Activated CD4-positive, alpha-beta T cell treated with anti-CD3 and anti-CD28 coated beads, Interleukin-2, amount 50 U/mL, for 4 hours (primary cell): ENCODE data around the gene TTC9.
"Not testable (repeated sequence)": the region's sequence is repeated elsewhere in the genome, so short reads cannot be mapped to it uniquely, and the experiment has no call there.

Experiments used
- DNase-seq, 2 experiments: peaks; one replicate each; pipeline ENCODE4 v3.0.0-alpha.2; 2020

Gene TTC9

DNA sequence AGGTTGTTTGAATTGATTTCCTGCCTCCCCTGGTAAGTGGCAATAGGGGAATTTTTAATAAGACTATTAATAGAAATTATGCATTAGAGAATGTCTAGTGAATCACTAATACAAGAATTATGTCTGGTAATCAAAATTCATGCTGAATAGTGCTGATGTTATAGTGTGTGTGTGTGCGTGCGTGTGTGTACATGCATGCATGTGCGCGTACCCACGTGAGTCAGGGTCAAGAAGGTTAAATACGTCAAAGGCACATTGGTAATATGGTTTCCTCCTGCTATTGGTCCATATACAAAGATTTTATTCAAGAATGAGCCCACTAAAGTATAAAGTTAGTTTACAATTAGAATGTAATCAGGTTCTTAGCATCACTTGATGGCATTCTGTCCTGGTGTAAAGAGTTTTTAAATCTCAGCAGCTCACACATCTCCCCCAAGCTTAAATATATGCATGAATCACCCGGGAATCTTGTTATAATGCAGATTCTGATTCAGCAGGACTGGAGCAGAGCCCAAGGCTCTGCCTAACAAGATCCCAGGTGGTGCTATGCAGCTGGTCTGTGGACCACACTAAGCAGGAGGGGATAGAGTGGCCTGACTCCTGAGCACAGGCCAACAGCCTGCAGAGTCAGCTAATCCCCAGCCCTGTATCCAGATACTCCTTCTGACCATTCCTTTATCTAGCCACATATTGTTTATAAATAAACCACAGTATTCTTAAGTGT is 43.9 kb downstream of the TTC9 start:
- DNase-seq = no peak

DNA sequence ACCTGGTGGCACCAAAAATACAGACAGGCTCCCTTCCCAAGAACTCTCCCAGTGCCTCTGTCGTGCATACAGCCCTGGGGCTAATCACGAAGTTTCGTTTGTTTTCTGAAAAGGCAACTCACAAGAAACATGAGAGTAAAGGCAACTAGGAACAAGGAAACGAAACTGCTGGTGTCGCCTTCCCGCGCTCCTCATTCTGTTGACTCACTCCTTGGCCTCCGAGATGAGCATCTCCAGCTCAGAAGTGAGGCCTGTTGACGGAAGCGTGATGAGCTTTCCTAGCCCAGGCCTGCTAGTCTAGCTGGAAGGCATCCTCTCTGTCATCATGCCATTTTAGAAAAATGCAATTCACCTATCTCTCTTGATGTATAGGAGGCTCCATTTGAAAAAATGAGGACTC is 50.5 kb downstream of the TTC9 start:
- DNase-seq = no peak

DNA sequence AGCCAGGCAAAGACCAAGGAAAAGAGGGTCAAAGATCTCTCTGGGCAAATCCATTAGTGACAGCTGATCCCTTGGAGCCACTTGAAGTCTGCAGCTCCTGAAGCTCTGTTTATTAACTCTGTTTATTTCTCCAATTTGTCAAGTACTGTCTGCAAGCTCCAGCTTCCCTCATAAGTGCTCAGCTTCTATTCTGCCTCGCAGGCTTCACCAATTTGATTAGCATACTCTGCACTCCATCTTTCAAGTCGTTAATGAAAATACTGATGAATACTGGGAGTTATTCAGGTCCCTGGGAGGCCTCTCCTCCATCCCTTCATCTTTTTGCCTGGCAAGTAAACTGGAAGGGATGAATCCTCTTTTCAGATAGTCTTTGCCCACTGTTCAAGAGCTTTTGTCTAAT is 54.3 kb downstream of the TTC9 start:
- DNase-seq = no peak

GRCh38 chr14:70697701-70698100 is 56.0 kb downstream of the TTC9 start:
- no peak for DNase-seq

GRCh38 chr14:70698288-70698687 is 56.6 kb downstream of the TTC9 start:
- DNase-seq = no peak

DNA sequence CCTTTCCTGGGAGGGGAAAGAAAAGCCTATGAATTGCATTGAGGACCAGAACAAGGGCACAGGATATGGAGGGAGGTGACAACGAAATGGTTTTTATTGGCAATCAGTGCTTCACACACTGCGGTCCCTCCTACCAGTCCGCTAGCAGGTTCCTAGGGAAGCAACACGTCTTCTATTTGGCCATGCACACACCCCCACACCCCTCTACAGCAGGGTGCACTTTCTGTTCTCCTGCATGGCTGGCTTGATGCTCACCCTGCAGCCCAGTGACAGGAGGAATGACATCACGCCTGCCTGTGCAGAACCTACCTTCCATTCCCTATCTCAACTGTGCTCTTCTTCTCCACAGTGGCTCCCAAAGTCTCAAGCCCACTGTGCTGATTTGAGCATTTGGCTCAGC is 57.9 kb downstream of the TTC9 start:
- DNase-seq = no peak

- DNase-seq = no peak
Observed at GRCh38 chr14:70700955-70701585, 59.4 kb downstream of the TTC9 start.

GRCh38 chr14:70701610-70702009 is 59.9 kb downstream of the TTC9 start:
- no peak for DNase-seq

DNA sequence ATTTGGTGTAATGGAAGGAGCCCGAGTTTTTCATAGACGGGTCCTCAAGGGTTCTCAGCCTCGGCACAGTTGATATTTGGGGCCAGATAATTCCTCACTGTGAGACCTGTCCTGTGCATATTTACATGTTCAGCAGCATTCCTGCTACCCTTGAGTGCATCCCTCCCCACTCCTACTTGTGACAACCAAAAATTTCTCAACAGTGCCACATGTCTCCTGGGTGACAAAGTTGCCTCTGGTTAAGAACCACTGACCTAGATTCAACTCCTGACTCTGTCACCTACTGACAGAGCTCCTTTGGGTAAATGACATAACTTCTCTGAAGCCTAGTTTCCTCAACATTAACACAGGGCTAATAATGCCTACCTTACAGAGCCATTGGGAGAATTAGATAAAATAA is 60.4 kb downstream of the TTC9 start:
- no peak for DNase-seq

DNA sequence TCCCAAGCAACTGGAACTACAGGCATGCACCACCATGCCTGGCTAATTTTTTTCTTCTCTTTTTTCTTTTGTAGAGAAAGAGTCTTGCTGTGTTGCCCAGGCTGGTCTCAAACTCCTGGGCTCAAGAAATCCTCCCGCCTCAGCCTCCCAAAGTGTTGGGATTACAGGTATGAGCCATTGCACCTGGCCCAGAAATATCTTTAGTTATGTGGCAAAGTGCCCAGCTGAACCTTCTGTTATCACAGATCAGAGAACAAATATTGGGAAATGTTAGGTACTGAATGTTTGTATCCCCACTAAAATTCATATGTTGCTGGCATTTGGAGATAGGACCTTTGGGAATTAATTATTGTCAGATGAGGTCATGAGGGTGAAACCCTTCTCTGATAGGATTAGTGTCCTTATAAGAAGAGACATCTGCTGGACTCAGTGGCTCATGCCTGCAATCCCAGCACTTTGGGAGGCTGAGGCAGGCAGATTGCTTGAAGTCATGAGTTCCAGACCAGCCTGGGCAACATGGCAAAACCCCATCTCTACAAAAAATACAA is 62.0 kb downstream of the TTC9 start:
- DNase-seq = not testable (repeated sequence)

DNA sequence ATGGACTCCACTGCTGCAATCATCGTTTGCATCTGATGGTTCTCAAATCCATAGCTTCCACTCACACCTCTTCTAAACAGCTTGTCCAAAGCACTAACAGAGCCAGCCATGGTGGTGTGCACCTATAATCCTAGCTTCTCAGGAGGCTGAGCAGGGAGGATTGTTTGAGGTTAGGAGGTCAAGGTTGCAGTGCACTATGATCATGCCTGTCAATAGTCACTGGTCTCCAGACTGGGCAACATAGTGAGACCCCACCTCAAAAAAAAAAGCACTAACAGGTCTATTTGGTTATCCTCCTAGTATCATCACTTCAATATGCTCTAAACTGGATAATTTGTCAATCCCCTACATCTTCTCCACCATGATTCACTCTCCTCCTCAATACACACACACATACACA is 63.2 kb downstream of the TTC9 start:
- no peak for DNase-seq

DNA sequence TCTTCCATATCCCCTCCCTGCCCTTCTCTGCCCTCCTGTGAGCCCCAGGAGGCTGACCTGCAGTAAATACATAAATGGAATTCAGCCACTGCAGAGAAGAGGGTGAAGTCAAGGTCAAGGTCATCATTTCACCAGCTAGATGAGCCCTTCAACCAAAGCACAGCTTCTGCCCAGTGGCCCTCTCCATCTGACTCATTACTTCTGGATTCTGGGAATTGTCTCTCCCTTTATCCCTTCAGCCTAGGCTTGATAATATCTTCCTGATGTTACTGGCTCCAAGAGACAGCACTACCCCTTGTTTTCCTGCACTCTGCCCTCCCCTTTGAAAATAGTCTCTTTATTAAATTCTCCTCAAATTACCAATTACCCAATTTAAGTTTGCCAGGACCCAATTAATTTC is 64.5 kb downstream of the TTC9 start:
- DNase-seq = no peak

DNA sequence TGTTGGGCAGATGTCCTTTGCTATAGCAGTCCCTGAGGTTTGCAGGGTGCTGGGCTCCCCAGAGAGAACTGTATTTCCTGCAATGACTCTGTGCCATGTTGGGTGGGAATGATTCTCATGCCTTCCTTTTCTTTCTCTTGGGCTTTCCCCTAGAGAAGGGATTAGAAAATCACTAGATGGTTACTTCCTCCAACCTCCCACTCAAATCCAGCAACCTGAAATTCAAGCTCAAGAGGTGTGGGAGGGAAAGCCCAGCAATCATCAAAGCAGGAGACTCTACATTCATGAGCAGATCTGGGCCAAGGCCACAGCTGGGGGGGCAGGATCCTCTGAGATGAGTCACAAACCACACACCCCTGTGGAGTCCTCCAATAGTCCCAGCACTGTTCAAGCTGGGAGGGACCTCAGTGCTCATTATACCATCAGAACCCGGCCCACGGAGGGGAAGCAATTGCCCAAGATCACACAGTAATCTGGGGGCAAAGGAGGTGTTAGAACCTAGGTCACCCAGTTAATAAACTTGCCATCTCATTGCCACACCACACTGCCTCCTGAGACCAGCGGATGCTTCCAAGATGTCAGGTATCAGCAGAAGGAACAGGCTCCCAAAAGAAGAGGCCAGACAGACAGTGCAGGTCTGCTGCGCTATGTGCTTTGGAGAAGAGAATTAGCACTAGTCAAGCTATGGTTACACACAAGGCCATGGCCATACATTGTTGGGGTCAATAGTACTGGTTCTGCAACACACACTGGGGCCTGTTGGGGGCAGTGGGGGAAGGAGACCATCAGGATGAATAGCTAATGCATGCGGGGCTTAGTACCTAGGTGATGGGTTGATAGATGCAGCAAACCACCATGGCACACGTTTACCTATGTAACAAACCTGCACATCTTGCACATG is 65.7 kb downstream of the TTC9 start:
- DNase-seq = no peak

DNA sequence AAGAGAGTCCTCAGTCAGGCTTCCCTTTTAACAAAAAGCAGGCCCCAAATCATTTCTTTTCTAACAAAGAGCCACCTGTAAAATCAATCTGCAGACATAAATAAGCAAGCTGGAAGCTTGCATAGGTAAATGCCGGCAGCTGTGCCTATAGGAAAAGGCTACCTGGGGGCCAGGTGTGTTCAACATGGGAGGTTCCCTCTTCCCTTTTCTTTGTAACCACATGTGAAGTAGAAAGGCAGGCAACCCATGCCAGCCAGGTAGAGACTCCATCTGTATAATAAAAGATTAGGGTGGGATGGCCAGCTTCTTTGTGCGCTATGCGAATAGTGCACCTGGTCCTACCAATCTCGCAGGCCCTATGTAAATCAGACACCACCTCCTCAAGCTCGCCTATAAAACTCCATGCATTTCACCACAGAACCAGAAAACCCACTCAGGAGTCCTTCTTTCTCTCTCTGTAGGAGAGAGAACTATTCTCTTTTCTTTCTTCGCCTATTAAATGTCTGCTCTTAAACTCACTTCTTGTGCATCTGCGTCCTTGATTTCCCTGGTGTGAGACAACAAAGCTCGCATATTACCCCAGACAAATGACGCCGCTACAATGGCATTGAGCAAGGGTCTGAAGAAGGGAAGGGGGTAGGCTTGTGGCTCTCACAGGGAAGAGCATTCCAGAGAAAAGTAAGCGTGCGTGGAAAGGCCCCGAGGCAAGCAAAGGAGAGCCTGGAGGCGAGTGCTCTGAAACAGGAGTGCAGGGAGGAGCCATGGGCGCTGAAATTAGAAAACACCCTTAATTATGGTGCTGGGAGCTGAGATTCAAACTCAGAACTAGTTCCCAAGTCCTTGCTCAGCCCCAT is 67.2 kb downstream of the TTC9 start:
- DNase-seq = no peak

- DNase-seq = no peak
Observed at GRCh38 chr14:70709726-70710382, 68.1 kb downstream of the TTC9 start.

DNA sequence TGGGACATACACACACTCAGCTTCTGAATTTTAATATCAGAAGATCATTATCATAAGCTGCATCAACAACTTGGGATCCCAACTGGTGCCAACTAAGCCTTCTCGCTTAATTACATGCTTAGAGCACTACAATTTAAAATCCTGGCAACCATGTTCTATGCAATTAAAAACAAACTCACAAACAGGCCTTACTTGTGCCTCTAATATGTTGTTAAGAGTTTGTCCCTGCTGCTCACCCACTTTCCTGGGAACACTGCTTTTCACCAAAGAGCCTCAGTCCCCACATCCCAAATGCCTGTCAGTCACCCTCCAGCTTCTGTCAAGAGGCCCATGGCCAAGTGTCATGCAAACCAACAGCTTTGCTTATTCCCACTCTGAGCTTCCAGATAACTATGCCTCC is 69.7 kb downstream of the TTC9 start:
- no peak for DNase-seq

GRCh38 chr14:70713096-70713495 is 71.4 kb downstream of the TTC9 start:
- DNase-seq = no peak

DNA sequence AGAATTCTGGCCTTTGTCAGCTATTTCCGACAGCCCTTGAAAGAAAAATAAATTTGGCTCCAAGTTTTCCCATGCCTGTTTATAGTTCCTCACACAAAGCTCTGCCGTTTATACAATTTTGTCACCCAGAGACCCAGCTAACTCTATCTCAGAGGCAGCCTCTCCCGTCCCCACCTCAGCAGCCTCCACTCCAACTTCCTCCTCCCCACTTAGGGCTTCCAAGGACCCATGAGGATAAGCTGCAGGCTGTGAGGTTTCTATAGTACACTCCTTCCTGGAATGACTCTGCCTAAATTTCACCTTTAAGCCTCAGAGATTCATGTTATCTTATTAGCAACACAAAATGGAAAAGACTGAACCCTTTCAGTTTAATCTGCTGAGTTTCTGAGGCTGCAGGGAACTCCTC is 71.8 kb downstream of the TTC9 start:
- no peak for DNase-seq

- peak; percentile 23 to 24 for DNase-seq
Observed at GRCh38 chr14:70714055-70714550, 72.4 kb downstream of the TTC9 start.

DNA sequence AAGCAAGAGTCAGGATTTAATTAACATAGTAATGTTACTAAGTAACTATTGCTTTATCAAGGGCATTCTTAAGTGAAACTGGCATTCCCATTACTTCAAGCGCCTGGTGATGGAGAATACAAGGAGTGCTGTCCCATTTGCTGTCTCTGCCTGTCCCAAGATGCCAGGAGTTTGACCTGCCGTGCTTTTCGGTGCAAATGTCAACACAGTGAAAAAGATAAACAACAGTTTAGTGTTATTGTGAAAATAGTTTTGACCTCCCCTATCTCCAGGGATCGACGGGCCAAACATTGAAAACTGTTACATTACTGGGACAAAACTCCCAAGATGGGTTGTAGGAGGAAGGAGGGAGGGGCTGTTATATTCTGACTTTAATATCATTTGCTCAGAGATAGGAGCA is 74.8 kb downstream of the TTC9 start:
- DNase-seq = no peak

DNA sequence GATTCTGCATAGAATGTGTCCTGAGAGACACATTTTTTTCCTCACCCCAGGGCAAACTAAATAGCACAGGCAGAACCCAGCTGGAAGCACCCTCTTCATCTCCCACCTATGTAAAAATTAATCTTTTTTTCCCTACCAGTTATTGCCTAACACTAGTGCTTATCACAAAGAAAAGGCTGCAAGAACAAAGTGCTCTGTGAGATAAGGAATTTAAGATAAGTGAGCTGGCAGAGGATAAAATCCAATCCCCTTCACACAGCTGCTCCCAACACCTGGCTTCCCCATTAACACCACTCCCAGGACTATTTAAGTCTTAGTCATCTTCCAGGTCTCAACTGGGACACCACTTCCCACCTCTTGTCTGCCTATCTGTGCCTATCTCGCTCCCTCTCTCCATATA is 75.2 kb downstream of the TTC9 start:
- DNase-seq = no peak
